K562 treated with DMSO at 1 percent for 24 hours (cell line): Measurements from ENCODE around the gene TSPY1. TPM values are rescaled to one million over a fixed set of nuclear protein-coding genes. Genes with fewer than 3 reads are reported as not detected.

Experiments used
- total RNA-seq: library from RNA; unstranded; fragments of 300-600 nt; gene quantifications from 2 replicates; pipeline ENCODE4 v1.2.3, GENCODE V29; 2022; ENCODE audit warnings: low read depth; ENCODE audit not compliant: insufficient read depth

Gene TSPY1, protein sequence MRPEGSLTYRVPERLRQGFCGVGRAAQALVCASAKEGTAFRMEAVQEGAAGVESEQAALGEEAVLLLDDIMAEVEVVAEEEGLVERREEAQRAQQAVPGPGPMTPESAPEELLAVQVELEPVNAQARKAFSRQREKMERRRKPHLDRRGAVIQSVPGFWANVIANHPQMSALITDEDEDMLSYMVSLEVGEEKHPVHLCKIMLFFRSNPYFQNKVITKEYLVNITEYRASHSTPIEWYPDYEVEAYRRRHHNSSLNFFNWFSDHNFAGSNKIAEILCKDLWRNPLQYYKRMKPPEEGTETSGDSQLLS
- not detected in 2 replicates for total RNA-seq

DNA sequence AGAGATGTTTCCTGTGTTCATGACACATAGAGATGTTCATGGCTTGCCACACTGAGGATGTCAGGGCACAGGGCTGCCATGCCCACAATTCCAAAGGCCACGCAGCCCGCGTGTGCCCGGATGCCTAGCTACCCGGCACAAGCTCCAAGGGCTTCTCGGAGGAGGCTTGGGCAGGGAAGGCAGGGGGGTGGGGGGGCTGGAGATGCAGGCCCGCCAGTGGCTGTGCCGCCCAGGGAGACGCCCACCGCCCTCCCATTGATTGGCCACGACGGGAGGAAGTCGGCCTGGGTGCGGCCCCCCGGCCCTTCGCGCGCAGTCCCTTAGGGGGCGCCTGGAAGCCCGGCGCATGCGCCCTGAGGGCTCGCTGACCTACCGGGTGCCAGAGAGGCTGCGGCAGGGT lies at the start of gene TSPY1:
Gene TSPY1 (plus strand): TSS at position 301 of the 400 bp plus-strand sequence. CDS start 46 bp downstream, at position 347.

GRCh38 chrY:9486967-9487366 lies 20.2 kb downstream of the TSPY1 start, which contains the start of gene TSPY9:
Gene TSPY9 (plus strand): TSS chrY:9487267. CDS start chrY:9487313, 46 bp downstream.

Other genes starting within 250 kb of the TSPY1 start
- gene TSPY4, start 129.5 kb upstream of the TSPY1 start, total RNA-seq, result not detected in 2 replicates
- not detected in 2 replicates for gene TSPY8, start 109.2 kb upstream of the TSPY1 start, total RNA-seq
- gene TSPY3, start 68.5 kb upstream of the TSPY1 start, total RNA-seq, result not detected in 2 replicates
- not detected in 2 replicates for gene TSPY9, start 20.3 kb downstream of the TSPY1 start, total RNA-seq
- gene TSPY10, start 60.9 kb downstream of the TSPY1 start, total RNA-seq, result not detected in 2 replicates